G401 (cell line): Measurements from ENCODE around the gene ZNF679. TPM values are rescaled to one million over a fixed set of nuclear protein-coding genes. Genes with fewer than 3 reads are reported as not detected.
"Not testable (repeated sequence)": the region's sequence is repeated elsewhere in the genome, so short reads cannot be mapped to it uniquely, and the experiment has no call there.

Experiments
- DNase-seq: peaks from one replicate; pipeline ENCODE4 v3.0.0-alpha.2; 2015; ENCODE audit warnings: low spot score
- in situ Hi-C: cut with HindIII; loops from 2 replicates; pipeline ENCODE4 v1.10.0; 2016; ENCODE audit warnings: low sequenced_read_pairs, mixed read lengths
- total RNA-seq: library from RNA; depleted of rRNA; stranded (reverse); fragments of >200 nt; shearing (Covaris generic); gene quantifications from 2 replicates; pipeline ENCODE4 v1.2.3, GENCODE V29; 2014; rRNA removed

ZNF679 gene
- total RNA-seq: not detected in 2 replicates

- DNase-seq, in situ Hi-C loops: not testable (repeated sequence)
Measured at GRCh38 chr7:64228174-64228573, at the start of gene ZNF679. TSS of gene ZNF679 (plus strand) at chr7:64228474. CDS start at chr7:64249118, 20,644 bp downstream.

- DNase-seq: no peak
Measured at GRCh38 chr7:64180989-64181388, 47.3 kb upstream of the ZNF679 start.

GRCh38 chr7:64181586-64181985 lies 46.7 kb upstream of the ZNF679 start:
- no peak for DNase-seq
- in situ Hi-C loops: no loop called here

More at GRCh38 chr7:64180989-64181388, 47.3 kb upstream of the ZNF679 start:
- in situ Hi-C loops: no loop called here

GRCh38 chr7:64182036-64182790 lies 46.1 kb upstream of the ZNF679 start:
- in situ Hi-C loops: no loop called here
- no peak for DNase-seq

GRCh38 chr7:64183126-64183742 lies 45.0 kb upstream of the ZNF679 start:
- in situ Hi-C loops: no loop called here
- no peak for DNase-seq

- DNase-seq: no peak
- in situ Hi-C loops: no loop called here
Measured at GRCh38 chr7:64183827-64184372, 44.4 kb upstream of the ZNF679 start.

- DNase-seq: no peak
- in situ Hi-C loops: no loop called here
Measured at GRCh38 chr7:64184376-64184775, 43.9 kb upstream of the ZNF679 start.

GRCh38 chr7:64187408-64187807 lies 40.9 kb upstream of the ZNF679 start:
- in situ Hi-C loops: no loop called here
- DNase-seq: no peak

- no peak for DNase-seq
- in situ Hi-C loops: no loop called here
Measured at GRCh38 chr7:64192148-64192704, 36.0 kb upstream of the ZNF679 start.

- no peak for DNase-seq
- in situ Hi-C loops: no loop called here
Measured at GRCh38 chr7:64192775-64193174, 35.5 kb upstream of the ZNF679 start.

GRCh38 chr7:64206903-64207302 lies 21.4 kb upstream of the ZNF679 start, which contains the start of gene ZNF735:
TSS of gene ZNF735 (plus strand) at chr7:64207203. CDS start at chr7:64207203, 0 bp downstream.
- in situ Hi-C loops: no loop called here
- DNase-seq: no peak

- in situ Hi-C loops, DNase-seq: not testable (repeated sequence)
Measured at GRCh38 chr7:64219710-64220298, 8.5 kb upstream of the ZNF679 start.

- no peak for DNase-seq
- in situ Hi-C loops: no loop called here
Measured at GRCh38 chr7:64223366-64223765, 4.9 kb upstream of the ZNF679 start.

GRCh38 chr7:64266341-64266919 lies 38.2 kb downstream of the ZNF679 start:
- no peak for DNase-seq
- in situ Hi-C loops: no loop called here

GRCh38 chr7:64277630-64278029 lies 49.4 kb downstream of the ZNF679 start:
- DNase-seq: no peak
- in situ Hi-C loops: no loop called here

- DNase-seq: no peak
- in situ Hi-C loops: no loop called here
Measured at GRCh38 chr7:64294701-64295420, 66.6 kb downstream of the ZNF679 start.

GRCh38 chr7:64297418-64297817 lies 69.1 kb downstream of the ZNF679 start:
- in situ Hi-C loops, DNase-seq: not testable (repeated sequence)

GRCh38 chr7:64300641-64301405 lies 72.5 kb downstream of the ZNF679 start:
- DNase-seq: no peak
- in situ Hi-C loops: no loop called here
